OCI-LY1 (cell line): ENCODE results near the gene ATP1B1.

ENCODE experiments used
- H2AFZ ChIP-seq: fragments of 200-600 bp; sonication (generic), shearing (Covaris generic); 2 replicates; pipeline ENCODE4 v1.6.0; 2014; ENCODE audit warnings: antibody characterized with exemption, mild to moderate bottlenecking, low read length
- H3F3A ChIP-seq: fragments of 200-600 bp; sonication (generic), shearing (Covaris generic); 2 replicates; pipeline ENCODE4 v1.6.0; 2014; ENCODE audit warnings: mild to moderate bottlenecking, antibody characterized with exemption, low read length, moderate library complexity; ENCODE audit not compliant: insufficient read depth
- H3K27ac ChIP-seq: fragments of 200-600 bp; sonication (generic); 2 replicates; pipeline ENCODE4 v1.5.1; 2014; ENCODE audit warnings: low read length, mixed run types, mild to moderate bottlenecking, low read depth; ENCODE audit not compliant: poor library complexity, severe bottlenecking
- H3K27me3 ChIP-seq: fragments of 200-600 bp; sonication (generic); 2 replicates; pipeline ENCODE4 v1.6.0; 2014; ENCODE audit warnings: antibody characterized with exemption, mild to moderate bottlenecking, low read length, moderate library complexity; ENCODE audit not compliant: insufficient read depth
- H3K36me3 ChIP-seq: fragments of 200-600 bp; sonication (generic); 2 replicates; pipeline ENCODE4 v1.6.1; 2014; ENCODE audit warnings: mild to moderate bottlenecking, antibody characterized with exemption, low read length, moderate library complexity, mixed read lengths; ENCODE audit not compliant: insufficient read depth
- H3K4me1 ChIP-seq: fragments of 200-600 bp; sonication (generic); 2 replicates; pipeline ENCODE4 v1.5.1; 2014; ENCODE audit warnings: mild to moderate bottlenecking, low read length, moderate library complexity; ENCODE audit not compliant: insufficient read depth, severe bottlenecking
- H3K4me2 ChIP-seq: fragments of 200-600 bp; sonication (generic), shearing (Covaris generic); 2 replicates; pipeline ENCODE4 v1.6.1; 2014; ENCODE audit warnings: low read length
- H3K4me3 ChIP-seq: fragments of 200-600 bp; sonication (generic); 2 replicates; pipeline ENCODE4 v1.5.1; 2014; ENCODE audit warnings: low read length, low read depth, mild to moderate bottlenecking, mixed read lengths; ENCODE audit not compliant: poor library complexity, severe bottlenecking
- H3K79me2 ChIP-seq: fragments of 200-600 bp; shearing (Covaris generic); 2 replicates; pipeline ENCODE4 v1.6.1; 2016; ENCODE audit warnings: mixed run types, low read length, mixed read lengths; ENCODE audit not compliant: insufficient read depth
- H3K9ac ChIP-seq: fragments of 200-600 bp; sonication (generic), shearing (Covaris generic); 2 replicates; pipeline ENCODE4 v1.6.1; 2014; ENCODE audit warnings: mild to moderate bottlenecking, low read length, mixed read lengths
- H3K9me2 ChIP-seq: fragments of 200-600 bp; sonication (generic), shearing (Covaris generic); 2 replicates; pipeline ENCODE4 v1.6.1; 2014; ENCODE audit warnings: low read depth, mild to moderate bottlenecking, low read length, mixed read lengths
- H3K9me3 ChIP-seq: fragments of 200-600 bp; shearing (Covaris generic); 2 replicates; pipeline ENCODE4 v1.6.1; 2014; ENCODE audit warnings: low read length, mixed read lengths
- H4K20me1 ChIP-seq: fragments of 200-600 bp; sonication (generic), shearing (Covaris generic); 2 replicates; pipeline ENCODE4 v1.6.0; 2016; ENCODE audit warnings: mild to moderate bottlenecking, low read length; ENCODE audit not compliant: insufficient read depth
- CTCF ChIP-seq: fragments of 200-600 bp; sonication (generic), shearing (Covaris generic); IDR thresholded peaks from 2 replicates; pipeline ENCODE4 v1.5.1; 2017; ENCODE audit warnings: mild to moderate bottlenecking, antibody characterized with exemption, low read length, moderate library complexity, mixed read lengths
- EZH2 ChIP-seq: fragments of 200-600 bp; sonication (generic), shearing (Covaris generic); IDR thresholded peaks from 2 replicates; pipeline ENCODE4 v1.8.0; 2017; ENCODE audit warnings: borderline replicate concordance, mixed run types, mild to moderate bottlenecking, antibody characterized with exemption, low read length, moderate library complexity, mixed read lengths

ATP1B1 gene

GRCh38 chr1:169105087-169105433 lies 1.4 kb upstream of the ATP1B1 start:
- Histone ChIP-seq H3K36me3 (no peaks in the 10 kb centered on the region), H3K4me3 (peak overlapping the region; percentile 90), H2AFZ (no peak overlapping the region), H3F3A (no peaks in the 10 kb centered on the region), H3K9me3 (no peaks in the 10 kb centered on the region), H4K20me1 (no peaks in the 10 kb centered on the region), H3K79me2 (peaks cover 5% of the 10 kb centered on the region), H3K4me2 (peak overlapping the region; percentile 87), H3K9ac (no peak overlapping the region; the same call in 1 of the 2 replicates), H3K9me2 (no peaks in the 10 kb centered on the region), H3K27ac (no peak overlapping the region), H3K4me1 (peaks cover 37% of the 10 kb centered on the region), H3K27me3 (no peaks in the 10 kb centered on the region)
- TF ChIP-seq CTCF, result no peak
- no peak for TF ChIP-seq EZH2

GRCh38 chr1:169105434-169106094 lies 926 bp upstream of the ATP1B1 start:
- H3K27ac ChIP-seq, result no peak overlapping the region

GRCh38 chr1:169106921-169107602 lies 572 bp downstream of the ATP1B1 start:
- H3K36me3 ChIP-seq, result peaks cover 10% of the 10 kb centered on the region; the same call in 1 of the 2 replicates
- no peak overlapping the region for H2AFZ ChIP-seq
- peak overlapping the region; percentile 90 for H3K4me3 ChIP-seq
- peaks cover 5% of the 10 kb centered on the region for H3K79me2 ChIP-seq
- peak overlapping the region; percentile 84 for H3K9ac ChIP-seq
- no peaks in the 10 kb centered on the region for H3K9me2 ChIP-seq
- no peaks in the 10 kb centered on the region for H4K20me1 ChIP-seq
- H3K27ac ChIP-seq, result peak overlapping the region; percentile 88
- H3K4me1 ChIP-seq, result peaks cover 57% of the 10 kb centered on the region
- H3K27me3 ChIP-seq, result no peaks in the 10 kb centered on the region
- peak overlapping the region; percentile 95 for H3K4me2 ChIP-seq
- no peaks in the 10 kb centered on the region for H3F3A ChIP-seq
- H3K9me3 ChIP-seq, result no peaks in the 10 kb centered on the region
- TF ChIP-seq EZH2 (no peak), CTCF (no peak)

More at GRCh38 chr1:169105434-169106094, 926 bp upstream of the ATP1B1 start:
- H3K4me2 ChIP-seq, result peak overlapping the region; percentile 87
- no peaks in the 10 kb centered on the region for H3F3A ChIP-seq
- no peaks in the 10 kb centered on the region for H4K20me1 ChIP-seq
- H3K36me3 ChIP-seq, result no peaks in the 10 kb centered on the region
- TF ChIP-seq CTCF (no peak), EZH2 (no peak)
- peak overlapping the region; percentile 66 for H3K9ac ChIP-seq
- H3K27me3 ChIP-seq, result no peaks in the 10 kb centered on the region
- H2AFZ ChIP-seq, result peak overlapping the region; percentile 18; the same call in 1 of the 2 replicates
- H3K9me2 ChIP-seq, result no peaks in the 10 kb centered on the region
- H3K4me1 ChIP-seq, result peaks cover 42% of the 10 kb centered on the region
- peak overlapping the region; percentile 90 for H3K4me3 ChIP-seq
- H3K79me2 ChIP-seq, result peaks cover 5% of the 10 kb centered on the region
- H3K9me3 ChIP-seq, result no peaks in the 10 kb centered on the region
